ENCODE measurements around the gene YLPM1. TPM values are rescaled to one million over a fixed set of nuclear protein-coding genes. Genes with fewer than 3 reads are reported as not detected.
A peak's percentile ranks its signal among the peaks of the same experiment; 100 is the strongest.

YLPM1 gene
- total RNA-seq, 1 donor: 39.8 TPM

DNA sequence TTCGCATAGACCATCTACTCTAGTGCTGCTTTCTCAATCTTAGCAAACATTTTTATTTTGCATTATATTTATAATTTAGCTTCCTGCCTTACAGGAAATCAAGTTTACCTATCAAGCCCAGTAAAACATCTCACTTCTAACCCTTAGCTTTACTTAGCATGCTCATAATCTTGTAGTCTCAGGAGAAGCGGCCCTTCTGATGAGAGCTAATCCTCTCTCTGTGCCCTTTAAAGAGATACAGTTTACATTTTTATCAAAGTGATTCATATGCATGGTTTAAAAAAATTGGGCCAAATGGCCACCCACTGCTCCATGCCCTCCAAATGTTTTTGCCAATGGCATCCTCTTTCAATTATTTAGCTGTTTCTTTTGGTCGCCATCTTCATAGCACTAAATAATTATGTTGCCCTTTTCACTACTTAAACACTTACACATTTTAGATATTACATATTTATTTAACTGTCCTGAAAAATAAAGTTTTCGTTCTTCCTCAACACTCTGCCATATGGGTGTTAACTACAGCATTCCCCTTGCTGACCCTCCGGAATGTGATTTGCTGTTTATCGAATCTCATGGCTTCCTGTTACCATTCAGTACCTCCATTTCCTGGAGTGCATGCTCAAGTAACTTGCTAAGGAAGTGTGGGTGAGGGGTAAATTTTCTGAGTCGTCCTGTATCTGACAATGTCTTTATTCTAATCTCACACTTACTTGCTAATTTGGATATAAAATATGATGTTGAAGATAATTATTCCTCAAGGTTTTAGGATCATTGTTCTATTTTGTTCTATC lies 29.3 kb downstream of the YLPM1 start:
- Histone ChIP-seq H3K4me3 (ENCODE audit: insufficient read depth, low read length) (no peak overlapping the region), H3K36me3 (ENCODE audit: insufficient read depth, low read length) (peaks cover under 1% of the 10 kb centered on the region), H3K27ac (ENCODE audit: low read depth, low read length) (no peak overlapping the region), H3K4me2 (ENCODE audit: insufficient read depth, low read length) (no peak overlapping the region), H3K27me3 (ENCODE audit: insufficient read depth, low read length) (no peaks in the 10 kb centered on the region), H4K20me1 (ENCODE audit: insufficient read depth, low read length) (peaks cover 8% of the 10 kb centered on the region), H3K9me3 (ENCODE audit: low read depth, low read length) (no peaks in the 10 kb centered on the region), H2AFZ (ENCODE audit: low read length) (no peak overlapping the region), H3K4me1 (ENCODE audit: insufficient read depth, low read length) (peaks cover 8% of the 10 kb centered on the region), H3K79me2 (ENCODE audit: insufficient read depth, low read length) (peaks cover 78% of the 10 kb centered on the region)
- TF ChIP-seq, protein P1, sequence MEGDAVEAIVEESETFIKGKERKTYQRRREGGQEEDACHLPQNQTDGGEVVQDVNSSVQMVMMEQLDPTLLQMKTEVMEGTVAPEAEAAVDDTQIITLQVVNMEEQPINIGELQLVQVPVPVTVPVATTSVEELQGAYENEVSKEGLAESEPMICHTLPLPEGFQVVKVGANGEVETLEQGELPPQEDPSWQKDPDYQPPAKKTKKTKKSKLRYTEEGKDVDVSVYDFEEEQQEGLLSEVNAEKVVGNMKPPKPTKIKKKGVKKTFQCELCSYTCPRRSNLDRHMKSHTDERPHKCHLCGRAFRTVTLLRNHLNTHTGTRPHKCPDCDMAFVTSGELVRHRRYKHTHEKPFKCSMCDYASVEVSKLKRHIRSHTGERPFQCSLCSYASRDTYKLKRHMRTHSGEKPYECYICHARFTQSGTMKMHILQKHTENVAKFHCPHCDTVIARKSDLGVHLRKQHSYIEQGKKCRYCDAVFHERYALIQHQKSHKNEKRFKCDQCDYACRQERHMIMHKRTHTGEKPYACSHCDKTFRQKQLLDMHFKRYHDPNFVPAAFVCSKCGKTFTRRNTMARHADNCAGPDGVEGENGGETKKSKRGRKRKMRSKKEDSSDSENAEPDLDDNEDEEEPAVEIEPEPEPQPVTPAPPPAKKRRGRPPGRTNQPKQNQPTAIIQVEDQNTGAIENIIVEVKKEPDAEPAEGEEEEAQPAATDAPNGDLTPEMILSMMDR (IDR thresholded peaks at IDR 0.05; ENCODE audit: extremely low read depth, low read depth, low read length): no peak
- DNase-seq (ENCODE audit: insufficient read length, low spot score, missing footprints): no peak

DNA sequence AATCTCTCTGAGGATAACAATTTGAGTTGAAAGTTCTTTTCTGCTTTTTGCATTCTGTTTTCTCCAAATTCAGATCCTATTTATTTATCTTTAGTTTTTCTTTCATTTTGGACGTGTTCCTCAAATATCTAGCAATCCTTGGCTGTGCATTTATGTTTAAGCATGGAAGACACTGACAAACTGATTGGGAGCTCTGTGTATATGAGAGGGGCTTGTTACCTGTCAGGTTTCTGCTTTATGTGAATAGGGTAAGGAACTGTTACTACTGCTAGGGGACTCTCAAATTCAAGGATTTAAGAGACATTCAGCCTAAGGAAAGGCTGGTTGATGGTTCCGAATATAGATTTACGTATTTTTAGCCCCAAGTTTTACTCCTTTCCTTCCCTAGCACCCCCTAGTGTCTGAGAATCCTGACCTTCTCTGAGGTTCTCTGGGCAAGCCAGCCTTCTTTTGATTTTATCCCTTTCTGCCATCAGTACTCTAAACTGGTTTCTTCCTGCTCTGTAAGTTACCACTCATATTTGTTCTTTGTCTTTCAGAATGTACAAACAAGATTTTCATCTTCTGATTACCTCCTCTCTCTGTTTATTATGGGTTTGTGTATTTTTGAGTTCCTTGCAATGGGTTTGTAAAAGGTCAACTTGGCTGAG lies 30.5 kb downstream of the YLPM1 start:
- no peak overlapping the region for H2AFZ ChIP-seq (ENCODE audit: low read length)
- H3K27me3 ChIP-seq (ENCODE audit: insufficient read depth, low read length): no peaks in the 10 kb centered on the region
- no peak for DNase-seq (ENCODE audit: insufficient read length, low spot score, missing footprints)
- no peak overlapping the region for H3K4me3 ChIP-seq (ENCODE audit: insufficient read depth, low read length)
- H3K9me3 ChIP-seq (ENCODE audit: low read depth, low read length): no peaks in the 10 kb centered on the region
- H3K4me1 ChIP-seq (ENCODE audit: insufficient read depth, low read length): peaks cover 8% of the 10 kb centered on the region
- TF ChIP-seq, protein P1 (IDR thresholded peaks at IDR 0.05; ENCODE audit: extremely low read depth, low read depth, low read length): peak; percentile 59
- peaks cover 82% of the 10 kb centered on the region for H3K79me2 ChIP-seq (ENCODE audit: insufficient read depth, low read length)
- H3K36me3 ChIP-seq (ENCODE audit: insufficient read depth, low read length): peaks cover 12% of the 10 kb centered on the region
- peak overlapping the region; percentile 42 for H3K4me2 ChIP-seq (ENCODE audit: insufficient read depth, low read length)
- peaks cover 8% of the 10 kb centered on the region for H4K20me1 ChIP-seq (ENCODE audit: insufficient read depth, low read length)
- no peak overlapping the region for H3K27ac ChIP-seq (ENCODE audit: low read depth, low read length)

DNA sequence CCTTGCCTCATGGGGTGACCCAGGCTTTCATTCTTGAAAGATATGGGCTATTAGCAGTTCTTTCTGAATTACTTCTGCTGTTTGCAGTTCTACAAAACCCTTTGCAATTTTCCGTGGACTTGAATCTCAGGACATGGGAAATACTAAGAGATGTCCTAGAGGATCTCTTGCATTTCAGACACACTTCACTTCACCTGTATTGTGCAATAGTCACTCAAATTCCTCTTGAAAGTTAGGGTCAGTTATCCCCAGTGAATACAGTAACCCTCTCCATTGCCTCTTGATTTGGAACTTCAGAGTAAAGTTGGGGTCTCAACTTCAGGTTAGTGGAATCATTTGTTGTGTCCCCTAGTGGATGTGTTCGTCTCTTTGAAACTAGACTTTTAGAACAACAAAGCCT lies 31.8 kb downstream of the YLPM1 start:
- peaks cover 17% of the 10 kb centered on the region for H3K36me3 ChIP-seq (ENCODE audit: insufficient read depth, low read length)
- no peak overlapping the region for H3K4me2 ChIP-seq (ENCODE audit: insufficient read depth, low read length)
- no peaks in the 10 kb centered on the region for H3K9me3 ChIP-seq (ENCODE audit: low read depth, low read length)
- peaks cover 8% of the 10 kb centered on the region for H3K4me1 ChIP-seq (ENCODE audit: insufficient read depth, low read length)
- H3K79me2 ChIP-seq (ENCODE audit: insufficient read depth, low read length): peaks cover 82% of the 10 kb centered on the region
- H4K20me1 ChIP-seq (ENCODE audit: insufficient read depth, low read length): peaks cover 8% of the 10 kb centered on the region
- H3K4me3 ChIP-seq (ENCODE audit: insufficient read depth, low read length): no peak overlapping the region
- H2AFZ ChIP-seq (ENCODE audit: low read length): no peak overlapping the region
- no peak for DNase-seq (ENCODE audit: insufficient read length, low spot score, missing footprints)
- no peak overlapping the region for H3K27ac ChIP-seq (ENCODE audit: low read depth, low read length)
- H3K27me3 ChIP-seq (ENCODE audit: insufficient read depth, low read length): no peaks in the 10 kb centered on the region
- TF ChIP-seq, protein P1 (IDR thresholded peaks at IDR 0.05; ENCODE audit: extremely low read depth, low read depth, low read length): no peak

DNA sequence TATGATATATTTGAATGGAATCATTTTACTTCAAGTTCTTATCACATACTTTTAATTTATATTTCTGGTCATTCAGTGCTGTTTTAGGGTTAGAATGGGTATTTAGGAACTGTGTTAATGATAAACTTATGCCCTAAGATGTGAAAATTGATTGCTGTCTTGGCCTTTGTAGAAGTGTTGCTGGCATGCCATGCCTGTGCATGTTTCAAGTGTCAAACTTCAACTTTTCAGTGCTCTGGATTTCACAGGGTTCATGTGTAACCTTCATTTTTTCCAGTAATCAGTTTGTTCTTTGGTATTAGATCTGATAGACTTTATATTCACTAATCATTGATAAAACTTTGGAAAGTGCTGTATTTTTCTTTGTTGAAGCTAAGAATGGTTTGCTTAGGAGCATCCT lies 36.6 kb downstream of the YLPM1 start:
- H3K4me1 ChIP-seq (ENCODE audit: insufficient read depth, low read length): no peaks in the 10 kb centered on the region
- TF ChIP-seq, protein P1 (IDR thresholded peaks at IDR 0.05; ENCODE audit: extremely low read depth, low read depth, low read length): no peak
- H3K4me2 ChIP-seq (ENCODE audit: insufficient read depth, low read length): no peak overlapping the region
- peaks cover 61% of the 10 kb centered on the region for H3K79me2 ChIP-seq (ENCODE audit: insufficient read depth, low read length)
- no peaks in the 10 kb centered on the region for H3K27me3 ChIP-seq (ENCODE audit: insufficient read depth, low read length)
- peaks cover 4% of the 10 kb centered on the region for H4K20me1 ChIP-seq (ENCODE audit: insufficient read depth, low read length)
- peaks cover 35% of the 10 kb centered on the region for H3K36me3 ChIP-seq (ENCODE audit: insufficient read depth, low read length)
- H2AFZ ChIP-seq (ENCODE audit: low read length): no peak overlapping the region
- H3K27ac ChIP-seq (ENCODE audit: low read depth, low read length): no peak overlapping the region
- no peaks in the 10 kb centered on the region for H3K9me3 ChIP-seq (ENCODE audit: low read depth, low read length)
- H3K4me3 ChIP-seq (ENCODE audit: insufficient read depth, low read length): no peak overlapping the region
- no peak for DNase-seq (ENCODE audit: insufficient read length, low spot score, missing footprints)
